GM19025 (cell line): ENCODE results near the gene BLNK.

ENCODE experiments used
- ATAC-seq: cut with Tn5 transposase; IDR thresholded peaks from one replicate; pipeline ENCODE4 v1.9.1; 2021; ENCODE audit warnings: mild to moderate bottlenecking, low read depth, moderate library complexity; ENCODE audit not compliant: unreplicated experiment

BLNK gene

GRCh38 chr10:96165726-96166125 lies 105.6 kb downstream of the BLNK start:
- ATAC-seq, result no peak

- ATAC-seq, result no peak
Observed at GRCh38 chr10:96153070-96153469, 118.3 kb downstream of the BLNK start.

- ATAC-seq, result no peak
Observed at GRCh38 chr10:96152437-96152836, 118.9 kb downstream of the BLNK start.
